A549 treated with ZK216348 at 1 μM for 4 hours (cell line): ENCODE measurements around the gene IL31RA. TPM values are rescaled to one million over a fixed set of nuclear protein-coding genes. Genes with fewer than 3 reads are reported as not detected.

Experiments used
- total RNA-seq: library from RNA; stranded (reverse); fragments of 200-300 nt; extraction: Qiagen RNA extraction; gene quantifications from 5 replicates; pipeline ENCODE4 v1.2.3, GENCODE V29; 2022; ENCODE audit warnings: low read depth

IL31RA gene
- 0.71 to 1.6 TPM (median 1.4 TPM) in 5 replicates for total RNA-seq

GRCh38 chr5:55850839-55851674, at the start of gene IL31RA:
TSS of gene IL31RA (plus strand) at chr5:55851357. CDS start at chr5:55851571, 214 bp downstream.

Other genes with a start within 250 kb of the IL31RA start
- 21.0 to 32.7 TPM (median 23.8 TPM) in 5 replicates for gene SLC38A9, start 139.0 kb upstream of the IL31RA start, total RNA-seq
- not detected in 5 replicates for gene DDX4, start 113.3 kb upstream of the IL31RA start, total RNA-seq
- 33.7 to 75.0 TPM (median 69.8 TPM) in 5 replicates for gene IL6ST, start 143.6 kb downstream of the IL31RA start, total RNA-seq